K562 (cell line): Measurements from ENCODE around the gene ATL1. TPM values are rescaled to one million over a fixed set of nuclear protein-coding genes. Genes with fewer than 3 reads are reported as not detected.

Experiments used
- ATAC-seq: fragments of 200-7000 bp; cut with Tn5 transposase; 3 replicates; pipeline ENCODE4 v1.9.1; 2020; ENCODE audit warnings: moderate library complexity
- BruUV-seq: library from RNA; stranded (reverse); fragments of 400-500 nt; replicated peaks from 2 replicates; lab custom pipeline; 2021; lab: Mats Ljungman, UMichigan
- CTCF ChIA-PET: fragments of 300-600 bp; formaldehyde crosslinking; extraction: SDS; loops from one replicate; lab custom pipeline; 2021; ENCODE audit warnings: low intra/inter-chr PET ratio; lab: Yijun Ruan, JAX
- POLR2A ChIA-PET: fragments of 300-600, 350-650 bp; sonication (Branson Sonifier 250); formaldehyde crosslinking; extraction: SDS; loops from one replicate; lab custom pipeline; 2021; ENCODE audit warnings: antibody characterized with exemption, inconsistent platforms; lab: Yijun Ruan, JAX
- DNase-seq, 4 experiments: peaks; one replicate each; pipeline versions ENCODE4 v3.0.0 to v3.0.0-alpha.2; 2011 to 2018; ENCODE audit warnings: low spot score in 3 of 4, mixed read lengths in 3 of 4; ENCODE audit errors: extremely low read depth in 1 of 4
- FAIRE-seq: peaks from 2 replicates; lab custom pipeline; 2011; peaks lifted over from hg19 to GRCh38; lab: Jason Lieb, UNC
- H2AFZ ChIP-seq: 2 replicates; pipeline ENCODE4 v1.6.0; 2011; ENCODE audit warnings: low read depth, low read length, control low read depth, inconsistent platforms
- H3K27ac ChIP-seq: fragments of 200-600 bp; 3 replicates; pipeline ENCODE4 v1.8.0; 2011; ENCODE audit warnings: low read depth, mild to moderate bottlenecking, control low read depth, inconsistent platforms, low read length, moderate library complexity, mixed read lengths; ENCODE audit errors: extremely low read depth
- H3K27me3 ChIP-seq, 2 experiments: fragments of 300-600 bp in 1 of 2; 2 replicates in 1 of 2; 3 replicates in 1 of 2; pipeline versions ENCODE4 v1.6.0 to v1.8.0; 2011; ENCODE audit warnings: inconsistent platforms in 2 of 2, low read length in 2 of 2, mild to moderate bottlenecking in 1 of 2, mixed read lengths in 1 of 2, moderate library complexity in 1 of 2; ENCODE audit not compliant: control insufficient read depth in 2 of 2, insufficient read depth in 2 of 2
- H3K36me3 ChIP-seq: fragments of 300-600 bp; 3 replicates; pipeline ENCODE4 v1.8.0; 2011; ENCODE audit warnings: mild to moderate bottlenecking, low read length, inconsistent platforms; ENCODE audit not compliant: control insufficient read depth, insufficient read depth
- H3K4me1 ChIP-seq, 2 experiments: fragments of 200-600 bp in 1 of 2; replicated peaks in 1 of 2; 2 replicates in 1 of 2; 3 replicates in 1 of 2; pipeline versions ENCODE4 v1.5.1 to v1.8.0; 2011; ENCODE audit warnings: inconsistent platforms in 2 of 2, low read length in 2 of 2, mild to moderate bottlenecking in 1 of 2, mixed read lengths in 1 of 2, moderate library complexity in 1 of 2; ENCODE audit not compliant: control insufficient read depth in 2 of 2, insufficient read depth in 2 of 2
- H3K4me2 ChIP-seq: 2 replicates; pipeline ENCODE4 v1.6.1; 2011; ENCODE audit warnings: low read length, control low read depth, inconsistent platforms, mixed read lengths; ENCODE audit not compliant: insufficient read depth
- H3K4me3 ChIP-seq: fragments of 200-600 bp; sonication (generic), shearing (Covaris generic); 2 replicates; pipeline ENCODE4 v1.5.1; 2016; ENCODE audit warnings: control low read depth, inconsistent platforms
- H3K79me2 ChIP-seq: fragments of 200-600 bp; 3 replicates; pipeline ENCODE4 v1.8.0; 2011; ENCODE audit warnings: low read length, inconsistent platforms; ENCODE audit not compliant: control insufficient read depth, insufficient read depth
- H3K9ac ChIP-seq, 2 experiments: 2 replicates each; pipeline versions ENCODE4 v1.6.0 to v1.6.1; 2011; ENCODE audit warnings: low read depth in 2 of 2, low read length in 2 of 2, control low read depth in 1 of 2, inconsistent platforms in 1 of 2, mild to moderate bottlenecking in 1 of 2, mixed read lengths in 1 of 2; ENCODE audit not compliant: insufficient read depth in 1 of 2
- H3K9me1 ChIP-seq: one replicate; pipeline ENCODE4 v1.6.0; 2011; ENCODE audit warnings: inconsistent platforms, mild to moderate bottlenecking, low read length, moderate library complexity; ENCODE audit not compliant: control insufficient read depth, insufficient read depth
- H3K9me3 ChIP-seq: replicated peaks from 2 replicates; pipeline ENCODE4 v1.5.1; 2011; ENCODE audit warnings: low read depth, low read length, inconsistent platforms; ENCODE audit not compliant: control insufficient read depth, insufficient read depth
- H4K20me1 ChIP-seq: replicated peaks from 2 replicates; pipeline ENCODE4 v1.6.1; 2011; ENCODE audit warnings: low read length, inconsistent platforms, mixed read lengths; ENCODE audit not compliant: control insufficient read depth, insufficient read depth
- CBFB ChIP-seq: sonication (generic); formaldehyde crosslinking; IDR thresholded peaks from 2 replicates; pipeline ENCODE4 v1.4.0; 2020; ENCODE audit warnings: mild to moderate bottlenecking, missing genetic modification reagents
- ERF ChIP-seq: fragments of 450-650 bp; formaldehyde crosslinking; IDR thresholded peaks from 2 replicates; pipeline ENCODE4 v1.4.0; 2020; ENCODE audit warnings: mild to moderate bottlenecking, mixed read lengths
- PURB ChIP-seq: sonication (generic); formaldehyde crosslinking; IDR thresholded peaks from 2 replicates; pipeline ENCODE4 v1.9.0; 2021; ENCODE audit warnings: low read depth, mild to moderate bottlenecking, missing genetic modification reagents
- RBM17 ChIP-seq: fragments of 200-400 bp; formaldehyde crosslinking; IDR thresholded peaks from 2 replicates; pipeline ENCODE4 v1.6.1; 2017; ENCODE audit warnings: low read depth, mild to moderate bottlenecking, low read length, borderline replicate concordance
- SMAD4 ChIP-seq: fragments of 250-450 bp; sonication (Bioruptor Pico); conservative IDR thresholded peaks from 2 replicates; pipeline ENCODE4 v1.8.0; 2021; ENCODE audit warnings: inconsistent platforms, mild to moderate bottlenecking, moderate library complexity
- SP2 ChIP-seq: IDR thresholded peaks from 2 replicates; pipeline ENCODE4 v1.6.1; 2011; ENCODE audit warnings: mild to moderate bottlenecking, low read depth, low read length, moderate library complexity; ENCODE audit not compliant: poor library complexity, severe bottlenecking; ENCODE audit errors: extremely low read depth
- YY1 ChIP-seq, 3 experiments: IDR thresholded peaks; 2 replicates each; pipeline ENCODE4 v1.6.1; 2011; ENCODE audit warnings: low read length in 2 of 3, mild to moderate bottlenecking in 2 of 3, moderate library complexity in 2 of 3, borderline replicate concordance in 1 of 3, control low read depth in 1 of 3, low read depth in 1 of 3; ENCODE audit not compliant: insufficient read depth in 3 of 3, insufficient replicate concordance in 2 of 3, control insufficient read depth in 1 of 3, insufficient read length in 1 of 3; ENCODE audit errors: extremely low read depth in 1 of 3
- ZNF79 ChIP-seq: fragments of 250-450 bp; sonication (Bioruptor Pico); IDR thresholded peaks from 2 replicates; pipeline ENCODE4 v1.4.0; 2020; ENCODE audit warnings: low read depth, mild to moderate bottlenecking, moderate library complexity
- WGBS: fragments of 100-300 bp; shearing (Covaris generic); methylation state at CpG from one replicate; pipeline ENCODE4 v1.1.6; 2016; ENCODE audit warnings: low coverage, mixed read lengths; ENCODE audit not compliant: insufficient coverage; ENCODE audit errors: missing lambda C conversion rate; 5-methylcytosine and 5-hydroxymethylcytosine counted together
- in situ Hi-C: fragments of 300-500 bp; cut with MboI; formaldehyde crosslinking; loops from 4 replicates; pipeline ENCODE4 v1.15.0; 2018; ENCODE audit warnings: inconsistent platforms, mixed read lengths
- intact Hi-C: fragments of 100-400 bp; cut with micrococcal nuclease; formaldehyde crosslinking; loops from 2 replicates; pipeline ENCODE4 v1.14.2; 2022
- polyA plus RNA-seq, 8 experiments: library from polyadenylated mRNA; depleted of rRNA in 4 of 8; stranded (reverse) in 5 of 8; unstranded in 3 of 8; fragments of >200 nt; fragmentation: Nextera tagmentation in 2 of 8; fragmentation: Illumina TruSeq in 1 of 8; extraction: Ambion mirVana in 2 of 8; extraction: Trizol in 1 of 8; gene quantifications; 2 replicates each; pipeline versions ENCODE4 v1.2.1 to v1.2.3, GENCODE V29; 2011 to 2014; ENCODE audit warnings: inconsistent platforms in 1 of 8, missing spikeins in 1 of 8
- total RNA-seq, 7 experiments: library from RNA; depleted of rRNA in 6 of 7; stranded (reverse); fragments of >200 nt in 6 of 7; fragmentation: Illumina TruSeq in 2 of 7; extraction: Trizol in 2 of 7; gene quantifications; 2 replicates each; pipeline versions ENCODE4 v1.2.1 to v1.2.3, GENCODE V29; 2011 to 2021; ENCODE audit warnings: low replicate concordance in 1 of 7
- TF ChIP-seq, protein P1 (sequence below): fragments of 250-450 bp; sonication (Bioruptor Pico); IDR thresholded peaks from 2 replicates; pipeline ENCODE4 v1.6.1; 2021; ENCODE audit warnings: mild to moderate bottlenecking
- TF ChIP-seq, protein P2 (sequence below): fragments of 450-650 bp; IDR thresholded peaks from one replicate; pipeline ENCODE4 v1.6.1; 2018; ENCODE audit warnings: mild to moderate bottlenecking, moderate library complexity; ENCODE audit not compliant: partially characterized antibody
- TF ChIP-seq, protein P3 (sequence below): fragments of 450-650 bp; formaldehyde crosslinking; IDR thresholded peaks from 2 replicates; pipeline ENCODE4 v1.4.0; 2020; ENCODE audit warnings: mild to moderate bottlenecking, mixed read lengths
- TF ChIP-seq, protein P4 (sequence below): sonication (generic); formaldehyde crosslinking; IDR thresholded peaks from 2 replicates; pipeline ENCODE4 v1.9.0; 2022; ENCODE audit warnings: mild to moderate bottlenecking, missing genetic modification reagents
- TF ChIP-seq, protein P5 (sequence below), 2 experiments: fragments of 450-650 bp; IDR thresholded peaks; 2 replicates each; pipeline ENCODE4 v1.6.1; 2016

ATL1 gene
- total and polyA plus RNA-seq, 9 of the 15 experiments (the other 6 are each of a cell fraction or from before 2014, with no cell fraction given) = 0.04 to 0.16 (median 0.07) TPM; not detected in 4

DNA sequence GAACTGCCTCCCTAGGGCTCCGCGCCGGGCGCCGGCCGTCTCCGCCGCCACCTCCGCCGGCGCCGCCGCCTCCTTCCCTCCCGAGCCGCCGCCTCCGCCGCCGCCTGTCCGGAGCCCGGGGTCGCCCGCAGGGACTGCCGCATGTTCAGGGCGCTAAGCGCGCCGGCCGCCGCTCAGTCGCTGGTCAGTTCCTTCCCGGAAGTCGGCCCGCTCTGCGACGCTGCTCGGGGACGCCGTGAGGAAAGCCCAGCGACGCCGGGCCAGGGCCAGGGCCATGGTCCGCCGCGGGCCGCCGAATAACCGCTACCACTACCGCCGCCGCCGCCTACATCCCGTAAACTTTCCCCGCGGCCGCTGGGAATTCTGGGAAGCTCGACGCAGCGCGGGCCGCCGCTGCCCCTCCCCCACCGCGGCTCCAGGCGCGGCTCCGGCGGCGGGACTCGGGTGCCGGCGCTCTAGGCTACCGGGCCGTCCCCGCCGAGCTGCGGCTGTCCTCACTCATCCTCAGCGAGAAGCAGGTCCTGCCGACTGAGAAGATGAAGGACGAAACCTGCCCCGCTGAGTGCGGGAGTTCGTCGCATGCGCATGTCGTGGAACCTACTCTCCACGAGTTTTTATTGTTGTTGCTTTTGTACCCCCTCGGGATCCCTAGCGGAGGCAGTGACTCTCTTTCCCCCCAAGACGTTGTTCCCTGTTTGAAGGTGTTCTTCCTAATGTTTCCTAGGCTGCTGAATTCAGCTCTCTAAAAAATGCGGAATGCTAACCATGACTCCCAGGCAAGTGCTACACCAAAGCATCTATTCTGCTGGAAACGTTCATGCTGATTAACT, 108.3 kb downstream of the ATL1 start, which contains the start of gene SAV1:
TSS of gene SAV1 (minus strand) at position 311 of the 830 bp plus-strand sequence. CDS start 339 bp downstream, outside the sequence.
- H3K27me3 ChIP-seq = no peaks in the 10 kb centered on the region
- ChIA-PET CTCF (interaction anchor here (0.6 kb wide), 1 partner anchor 649 kb away, joined by 3 read pairs; no protein-coding TSS in a partner anchor), POLR2A (interaction anchor here (0.7 to 1.4 kb wide), 4 partner anchors 9 to 1462 kb away, joined by 3 to 11 read pairs (median 3); no protein-coding TSS in a partner anchor)
- ATAC-seq (peak; percentile 72), FAIRE-seq (no peak), DNase-seq (peak; percentile 49 to 75 (median 64))
- H3K4me2 ChIP-seq = peak within 1 kb of the TSS; percentile 88
- BruUV-seq = TSS peak; percentile 98
- no peaks in the 10 kb centered on the region for H3K9me1 ChIP-seq
- in situ Hi-C loops = no loop called here
- peak within 1 kb of the TSS; percentile 93 for H2AFZ ChIP-seq
- under 1% methylated on average over 29 of the region's 92 CpGs for WGBS
- no peaks in the 10 kb centered on the region for H4K20me1 ChIP-seq
- H3K4me3 ChIP-seq = peak within 1 kb of the TSS; percentile 71
- H3K9me3 ChIP-seq = no peaks in the 10 kb centered on the region
- intact Hi-C loops = no loop called here
- peak within 1 kb of the TSS; percentile 70 to 93 for H3K9ac ChIP-seq
- H3K4me1 ChIP-seq = peaks cover 0 to 2% of the 10 kb centered on the region in 2 experiments; a peak in 3 of 5 replicates
- H3K27ac ChIP-seq = peak within 1 kb of the TSS; percentile 83
- peaks cover 44% of the 10 kb centered on the region for H3K79me2 ChIP-seq
- H3K36me3 ChIP-seq = peaks cover 10% of the 10 kb centered on the region; the same call in 2 of the 3 replicates
- TF ChIP-seq RBM17 = no peak
- no peak for TF ChIP-seq SP2
- no peak for TF ChIP-seq PURB (CRISPR knock-in tag)
- TF ChIP-seq, protein P1, sequence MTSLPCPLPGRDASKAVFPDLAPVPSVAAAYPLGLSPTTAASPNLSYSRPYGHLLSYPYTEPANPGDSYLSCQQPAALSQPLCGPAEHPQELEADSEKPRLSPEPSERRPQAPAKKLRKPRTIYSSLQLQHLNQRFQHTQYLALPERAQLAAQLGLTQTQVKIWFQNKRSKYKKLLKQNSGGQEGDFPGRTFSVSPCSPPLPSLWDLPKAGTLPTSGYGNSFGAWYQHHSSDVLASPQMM (CRISPR knock-in tag) = no peak
- peak; percentile 86 for TF ChIP-seq SMAD4 (CRISPR knock-in tag)
- TF ChIP-seq, protein P2, sequence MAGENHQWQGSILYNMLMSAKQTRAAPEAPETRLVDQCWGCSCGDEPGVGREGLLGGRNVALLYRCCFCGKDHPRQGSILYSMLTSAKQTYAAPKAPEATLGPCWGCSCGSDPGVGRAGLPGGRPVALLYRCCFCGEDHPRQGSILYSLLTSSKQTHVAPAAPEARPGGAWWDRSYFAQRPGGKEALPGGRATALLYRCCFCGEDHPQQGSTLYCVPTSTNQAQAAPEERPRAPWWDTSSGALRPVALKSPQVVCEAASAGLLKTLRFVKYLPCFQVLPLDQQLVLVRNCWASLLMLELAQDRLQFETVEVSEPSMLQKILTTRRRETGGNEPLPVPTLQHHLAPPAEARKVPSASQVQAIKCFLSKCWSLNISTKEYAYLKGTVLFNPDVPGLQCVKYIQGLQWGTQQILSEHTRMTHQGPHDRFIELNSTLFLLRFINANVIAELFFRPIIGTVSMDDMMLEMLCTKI = no peak
- TF ChIP-seq ERF (CRISPR knock-in tag) = peak; percentile 26; the same call in 1 of the 2 replicates
- peak in 1 of 3 experiments; percentile 3 for TF ChIP-seq YY1 (IDR thresholded peaks at IDR 0.05; ENCODE audit: borderline replicate concordance in 1 of 3, control insufficient read depth in 1 of 3, extremely low read depth in 1 of 3, insufficient read depth in 3 of 3, insufficient read length in 1 of 3, insufficient replicate concordance in 2 of 3, low read depth in 1 of 3, low read length in 2 of 3)
- TF ChIP-seq CBFB (CRISPR knock-in tag) = no peak
- TF ChIP-seq, protein P3, sequence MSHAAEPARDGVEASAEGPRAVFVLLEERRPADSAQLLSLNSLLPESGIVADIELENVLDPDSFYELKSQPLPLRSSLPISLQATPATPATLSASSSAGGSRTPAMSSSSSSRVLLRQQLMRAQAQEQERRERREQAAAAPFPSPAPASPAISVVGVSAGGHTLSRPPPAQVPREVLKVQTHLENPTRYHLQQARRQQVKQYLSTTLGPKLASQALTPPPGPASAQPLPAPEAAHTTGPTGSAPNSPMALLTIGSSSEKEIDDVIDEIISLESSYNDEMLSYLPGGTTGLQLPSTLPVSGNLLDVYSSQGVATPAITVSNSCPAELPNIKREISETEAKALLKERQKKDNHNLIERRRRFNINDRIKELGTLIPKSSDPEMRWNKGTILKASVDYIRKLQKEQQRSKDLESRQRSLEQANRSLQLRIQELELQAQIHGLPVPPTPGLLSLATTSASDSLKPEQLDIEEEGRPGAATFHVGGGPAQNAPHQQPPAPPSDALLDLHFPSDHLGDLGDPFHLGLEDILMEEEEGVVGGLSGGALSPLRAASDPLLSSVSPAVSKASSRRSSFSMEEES = no peak
- TF ChIP-seq ZNF79 (CRISPR knock-in tag) = no peak
- TF ChIP-seq, protein P4, sequence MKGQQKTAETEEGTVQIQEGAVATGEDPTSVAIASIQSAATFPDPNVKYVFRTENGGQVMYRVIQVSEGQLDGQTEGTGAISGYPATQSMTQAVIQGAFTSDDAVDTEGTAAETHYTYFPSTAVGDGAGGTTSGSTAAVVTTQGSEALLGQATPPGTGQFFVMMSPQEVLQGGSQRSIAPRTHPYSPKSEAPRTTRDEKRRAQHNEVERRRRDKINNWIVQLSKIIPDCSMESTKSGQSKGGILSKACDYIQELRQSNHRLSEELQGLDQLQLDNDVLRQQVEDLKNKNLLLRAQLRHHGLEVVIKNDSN = no peak
- TF ChIP-seq, protein P5, sequence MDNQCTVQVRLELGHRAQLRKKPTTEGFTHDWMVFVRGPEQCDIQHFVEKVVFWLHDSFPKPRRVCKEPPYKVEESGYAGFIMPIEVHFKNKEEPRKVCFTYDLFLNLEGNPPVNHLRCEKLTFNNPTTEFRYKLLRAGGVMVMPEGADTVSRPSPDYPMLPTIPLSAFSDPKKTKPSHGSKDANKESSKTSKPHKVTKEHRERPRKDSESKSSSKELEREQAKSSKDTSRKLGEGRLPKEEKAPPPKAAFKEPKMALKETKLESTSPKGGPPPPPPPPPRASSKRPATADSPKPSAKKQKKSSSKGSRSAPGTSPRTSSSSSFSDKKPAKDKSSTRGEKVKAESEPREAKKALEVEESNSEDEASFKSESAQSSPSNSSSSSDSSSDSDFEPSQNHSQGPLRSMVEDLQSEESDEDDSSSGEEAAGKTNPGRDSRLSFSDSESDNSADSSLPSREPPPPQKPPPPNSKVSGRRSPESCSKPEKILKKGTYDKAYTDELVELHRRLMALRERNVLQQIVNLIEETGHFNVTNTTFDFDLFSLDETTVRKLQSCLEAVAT (IDR thresholded peaks at IDR 0.05) = peak; percentile 45 to 53; a peak in 1 of 4 replicates
